Heart right ventricle (tissue), 16 donors: ENCODE results near the gene DOCK10. TPM values are rescaled to one million over a fixed set of nuclear protein-coding genes. Genes with fewer than 3 reads are reported as not detected.

Experiments
- ATAC-seq, 8 donors: fragments of 200-7000 bp; cut with Tn5 transposase; one replicate each; pipeline ENCODE4 v1.9.1; 2020; ENCODE audit warnings: mild to moderate bottlenecking in 8 of 8, moderate library complexity in 8 of 8, moderate number of reproducible peaks in 1 of 8
- DNase-seq, 2 donors: peaks; one replicate each; pipeline ENCODE4 v3.0.0-alpha.2; 2020
- H3K27ac ChIP-seq, 10 donors: fragments of 200-600 bp; sonication (generic) in 2 of 10; one replicate each; pipeline versions ENCODE4 v1.5.0 to v1.8.0; 2020 to 2022; ENCODE audit warnings: mild to moderate bottlenecking in 3 of 10
- H3K27me3 ChIP-seq, 7 donors: fragments of 200-600 bp; one replicate each; pipeline ENCODE4 v1.8.0; 2021 to 2022; ENCODE audit warnings: mild to moderate bottlenecking in 2 of 7
- H3K36me3 ChIP-seq, 9 donors: fragments of 200-600 bp; sonication (generic) in 1 of 9; one replicate each; pipeline versions ENCODE4 v1.5.0 to v1.8.0; 2020 to 2022; ENCODE audit warnings: mild to moderate bottlenecking in 2 of 9
- H3K4me1 ChIP-seq, 9 donors: fragments of 200-600 bp; sonication (generic) in 1 of 9; one replicate each; pipeline versions ENCODE4 v1.5.0 to v1.8.0; 2020 to 2022; ENCODE audit warnings: mild to moderate bottlenecking in 4 of 9
- H3K4me3 ChIP-seq, 10 donors: fragments of 200-600 bp; sonication (generic) in 2 of 10; one replicate each; pipeline versions ENCODE4 v1.5.0 to v1.8.0; 2020 to 2022; ENCODE audit warnings: mild to moderate bottlenecking in 7 of 10, moderate library complexity in 2 of 10
- H3K9me3 ChIP-seq, 11 donors: fragments of 200-600 bp in 10 of 11; sonication (generic) in 2 of 11; one replicate each; pipeline versions ENCODE4 v1.5.0 to v1.8.0; 2013 to 2022; ENCODE audit warnings: mild to moderate bottlenecking in 2 of 11, control low read depth in 1 of 11, moderate library complexity in 1 of 11
- CTCF ChIP-seq, 9 donors: fragments of 200-600 bp; sonication (generic) in 2 of 9; IDR thresholded peaks; one replicate each; pipeline versions ENCODE4 v1.5.0 to v1.8.0; 2021 to 2022; ENCODE audit warnings: antibody characterized with exemption in 9 of 9, mild to moderate bottlenecking in 5 of 9, moderate library complexity in 1 of 9
- WGBS, 2 donors: extraction: QIAGEN DNeasy Blood & Tissue Kit; methylation state at CpG; one replicate each; pipeline ENCODE4 v1.1.7; 2013; ENCODE audit warnings: inconsistent platforms in 1 of 2; 5-methylcytosine and 5-hydroxymethylcytosine counted together
- intact Hi-C, 10 donors: fragments of 100-400 bp; cut with DNase I; formaldehyde crosslinking; loops; one replicate each; pipeline versions ENCODE4 v1.11.1 to v1.14.2; 2022
- polyA plus RNA-seq, 2 donors: library from polyadenylated mRNA; stranded (reverse); fragments of 200-250 nt; gene quantifications; one replicate each; pipeline ENCODE4 v1.2.3, GENCODE V29; 2013
- total RNA-seq, 10 donors: library from RNA; stranded (reverse); fragmentation: NEBNext Ultra II Directional in 3 of 10; extraction: Animal tissue kit (Norgen Biotek cat#: 25700) in 3 of 10; gene quantifications; one replicate each; pipeline versions ENCODE4 v1.2.1 to v1.2.4, GENCODE V29; 2021 to 2023
- donor health status: Arrhythmogenic right ventricular cardiomyopathy.
- donor health status: ischemic (EF 13 %, LVEDD 7.1; RV severe dilation, severe dysfunction).
- donor health status: healthy with polysubstance abuse.
- donor health status: DM: no; HTN: yes; CAD: no.
- donor health status: DM: no; HTN: no; CAD: no.
- donor health status: ischemic (EF 25% LVEDD 6.9; RV normal size, moderate dysfunction).
- donor health status: ischemic (EF 25% LVEDD 5.7; RV mildly dilated, moderate dysfunction).
- donor health status: healthy.
- donor health status: DM: yes; HTN: yes; CAD: no.
- donor health status: Ischemic cardiomyopathy.
- donor health status: ischemic (EF 35%, LVEDD 5.7; RV mildly dilated, moderate dysfunction).
- donor health status: nonischemic (EF 11% LVEDD 7.7; RV severe dilation, severe dysfunction).
- donor health status: DM: yes; HTN: yes; CAD: no.
- donor health status: PGD.
- donor health status: ischemic (EF 29% LVEDD 5.4; RV normal size, mild dysfunction).
- donor health status: nonischemic (EF 23%, LVEDD 6.1; RV moderate dilation, normal function).

The DOCK10 gene
- total and polyA plus RNA-seq, 12 donors, result 0.77 to 18.9 (median 1.4) TPM

GRCh38 chr2:225074366-225074765, 32.1 kb upstream of the DOCK10 start:
- TF ChIP-seq CTCF (IDR thresholded peaks at IDR 0.05), result no peak

GRCh38 chr2:225073198-225073597, 30.9 kb upstream of the DOCK10 start:
- H3K4me1 ChIP-seq, result no peaks in the 10 kb centered on the region
- H3K4me3 ChIP-seq, result no peak overlapping the region
- DNase-seq, result no peak
- ATAC-seq, result no peak
- TF ChIP-seq CTCF (IDR thresholded peaks at IDR 0.05), result no peak
- H3K36me3 ChIP-seq, result no peaks in the 10 kb centered on the region
- WGBS, 2 donors, result 48 to 50% methylated on average over 5 of the region's 5 CpGs
- intact Hi-C loops, result no loop called here
- H3K27ac ChIP-seq, result no peak overlapping the region
- peaks cover 0 to 17% (median 0%) of the 10 kb centered on the region in 7 donors for H3K27me3 ChIP-seq
- peaks cover 0 to under 1% (median 0%) of the 10 kb centered on the region in 11 donors for H3K9me3 ChIP-seq

More at GRCh38 chr2:225074366-225074765, 32.1 kb upstream of the DOCK10 start:
- intact Hi-C loops, result no loop called here
- Histone ChIP-seq H3K27ac (no peak overlapping the region), H3K9me3 (no peaks in the 10 kb centered on the region), H3K36me3 (no peaks in the 10 kb centered on the region), H3K4me1 (no peaks in the 10 kb centered on the region), H3K27me3 (peaks cover 0 to 17% (median 0%) of the 10 kb centered on the region in 7 donors), H3K4me3 (no peak overlapping the region)
- DNase-seq (no peak), ATAC-seq (no peak)
- WGBS, 2 donors, result 61 to 68% methylated on average over 5 of the region's 5 CpGs

GRCh38 chr2:225072444-225072843, 30.2 kb upstream of the DOCK10 start:
- H3K9me3 ChIP-seq, result peaks cover 0 to 8% (median 0%) of the 10 kb centered on the region in 11 donors
- WGBS, 2 donors, result 81 to 83% methylated on average over 2 of the region's 2 CpGs
- intact Hi-C loops, result no loop called here

GRCh38 chr2:225070811-225071210, 28.5 kb upstream of the DOCK10 start:
- no peak for TF ChIP-seq CTCF (IDR thresholded peaks at IDR 0.05)
- H3K36me3 ChIP-seq, result no peaks in the 10 kb centered on the region
- H3K9me3 ChIP-seq, result peaks cover 0 to 10% (median 0%) of the 10 kb centered on the region in 11 donors
- WGBS, 2 donors, result 73 to 83% methylated on average over 2 of the region's 2 CpGs
- no peaks in the 10 kb centered on the region for H3K4me1 ChIP-seq
- intact Hi-C loops, result no loop called here
- no peak overlapping the region for H3K27ac ChIP-seq
- DNase-seq (no peak), ATAC-seq (no peak)
- peaks cover 0 to 17% (median 0%) of the 10 kb centered on the region in 7 donors for H3K27me3 ChIP-seq
- no peak overlapping the region for H3K4me3 ChIP-seq

More at GRCh38 chr2:225072444-225072843, 30.2 kb upstream of the DOCK10 start:
- Histone ChIP-seq H3K36me3 (no peaks in the 10 kb centered on the region), H3K27me3 (peaks cover 0 to 17% (median 0%) of the 10 kb centered on the region in 7 donors), H3K4me1 (no peaks in the 10 kb centered on the region), H3K4me3 (no peak overlapping the region), H3K27ac (no peak overlapping the region)
- DNase-seq, result no peak
- no peak for ATAC-seq
- no peak for TF ChIP-seq CTCF (IDR thresholded peaks at IDR 0.05)
